Activated effector memory CD4-positive, alpha-beta T cell treated with Interleukin-2 at 50 U/mL for 16 hours (primary cell): ENCODE data around the gene GPC6.

ENCODE experiments used
- DNase-seq: peaks from one replicate; pipeline ENCODE4 v3.0.0-alpha.2; 2020

GPC6 gene

DNA sequence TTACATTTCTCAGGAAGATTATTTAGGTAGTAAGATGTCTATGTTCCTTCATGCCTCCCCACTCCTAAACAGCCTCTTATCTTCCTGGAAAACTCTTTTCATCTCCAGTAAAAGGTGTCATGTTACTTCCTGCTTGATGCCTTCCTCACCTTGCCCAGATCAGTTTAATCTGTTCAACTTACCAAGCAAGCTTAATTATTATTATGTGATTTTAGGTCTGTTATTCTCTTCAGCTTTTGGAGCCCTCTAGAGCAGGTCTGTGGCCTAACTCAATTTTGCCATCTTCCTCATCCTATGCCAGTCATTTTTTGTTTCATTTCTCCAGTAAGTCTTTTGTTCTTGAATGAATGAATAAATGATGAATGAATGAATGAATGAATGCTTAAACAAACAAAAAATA lies 724.5 kb downstream of the GPC6 start:
- DNase-seq: no peak

- DNase-seq: no peak
Observed at GRCh38 chr13:93951951-93952350, 725.3 kb downstream of the GPC6 start.

- DNase-seq: no peak
Observed at GRCh38 chr13:93953841-93954240, 727.2 kb downstream of the GPC6 start.

- DNase-seq: no peak
Observed at GRCh38 chr13:93955904-93956303, 729.3 kb downstream of the GPC6 start.

- DNase-seq: no peak
Observed at GRCh38 chr13:93956426-93956825, 729.8 kb downstream of the GPC6 start.

DNA sequence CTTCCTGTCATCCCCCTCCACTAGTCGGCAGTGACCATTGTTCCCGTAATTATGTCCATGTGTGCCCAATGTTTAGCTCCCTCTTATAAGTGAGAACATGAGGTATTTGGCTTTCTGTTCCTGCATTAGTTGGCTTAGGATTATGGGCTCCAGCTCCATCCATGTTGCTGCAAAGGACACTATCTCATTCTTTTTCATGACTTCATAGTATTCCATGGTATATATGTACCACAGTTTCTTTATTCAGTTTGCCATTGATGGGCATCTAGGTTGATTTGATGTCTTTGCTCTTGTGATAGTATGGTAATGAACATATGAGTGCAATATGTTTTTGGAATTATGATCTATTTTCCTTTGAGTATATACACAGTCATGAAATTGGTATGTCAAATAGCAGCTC lies 730.8 kb downstream of the GPC6 start:
- no peak for DNase-seq

GRCh38 chr13:93959796-93960533 lies 733.4 kb downstream of the GPC6 start:
- no peak for DNase-seq

DNA sequence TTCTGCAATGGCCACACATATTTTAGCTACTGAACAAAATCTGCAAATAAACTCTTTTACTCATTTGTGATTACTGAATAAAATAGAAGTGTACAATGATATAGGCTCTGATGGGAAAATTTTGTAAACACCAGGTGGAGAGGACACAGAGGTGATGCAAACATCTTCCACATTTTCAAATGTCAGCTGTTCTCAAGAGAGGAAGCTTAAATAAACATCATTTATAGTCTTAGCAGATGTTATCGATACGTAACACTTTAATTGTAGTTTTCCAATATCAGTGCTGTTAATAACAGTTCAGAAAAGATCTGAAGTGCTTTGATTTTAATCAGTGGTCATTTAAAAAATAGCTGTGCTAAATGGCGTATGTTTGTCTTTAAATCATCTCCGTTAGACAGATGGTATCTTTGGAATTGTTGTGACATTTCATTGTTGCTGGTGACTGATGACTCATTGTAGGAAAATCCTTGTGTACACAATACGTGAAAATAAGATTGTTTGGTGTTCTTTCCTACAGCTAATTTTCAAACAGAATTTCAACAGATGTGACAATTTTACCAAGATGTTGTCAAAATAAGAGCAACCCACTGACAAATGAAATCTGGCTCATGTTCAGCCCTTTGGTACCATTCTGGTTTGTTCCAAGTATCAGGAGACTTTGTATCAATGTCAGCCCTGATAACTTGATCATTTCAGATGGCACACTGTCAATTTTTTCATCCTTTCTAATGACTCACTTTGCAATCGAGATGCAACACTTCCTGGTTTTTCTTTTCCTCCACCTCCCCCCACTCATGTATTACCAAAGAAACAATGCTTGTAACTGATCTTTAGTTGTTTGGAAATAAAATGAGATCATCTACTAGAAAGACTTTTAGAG lies 736.9 kb downstream of the GPC6 start:
- no peak for DNase-seq

DNA sequence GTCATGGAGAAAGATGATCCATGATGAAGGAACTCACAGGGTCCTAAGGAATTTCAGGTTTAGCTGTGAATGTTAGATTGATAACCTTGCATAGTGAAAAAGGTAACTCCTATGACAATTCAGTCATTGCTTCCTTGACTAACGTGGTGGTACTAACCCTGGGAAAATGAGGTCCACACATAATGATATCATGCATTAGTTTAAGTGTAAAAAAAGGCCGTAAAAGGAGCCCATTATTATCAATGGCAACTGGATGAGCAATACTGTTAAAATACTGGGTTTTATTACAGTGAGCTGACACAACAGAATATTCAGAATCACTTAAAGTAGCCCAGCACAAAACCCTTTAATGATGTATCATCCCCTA lies 737.5 kb downstream of the GPC6 start:
- no peak for DNase-seq

GRCh38 chr13:93965587-93965986 lies 739.0 kb downstream of the GPC6 start:
- no peak for DNase-seq

DNA sequence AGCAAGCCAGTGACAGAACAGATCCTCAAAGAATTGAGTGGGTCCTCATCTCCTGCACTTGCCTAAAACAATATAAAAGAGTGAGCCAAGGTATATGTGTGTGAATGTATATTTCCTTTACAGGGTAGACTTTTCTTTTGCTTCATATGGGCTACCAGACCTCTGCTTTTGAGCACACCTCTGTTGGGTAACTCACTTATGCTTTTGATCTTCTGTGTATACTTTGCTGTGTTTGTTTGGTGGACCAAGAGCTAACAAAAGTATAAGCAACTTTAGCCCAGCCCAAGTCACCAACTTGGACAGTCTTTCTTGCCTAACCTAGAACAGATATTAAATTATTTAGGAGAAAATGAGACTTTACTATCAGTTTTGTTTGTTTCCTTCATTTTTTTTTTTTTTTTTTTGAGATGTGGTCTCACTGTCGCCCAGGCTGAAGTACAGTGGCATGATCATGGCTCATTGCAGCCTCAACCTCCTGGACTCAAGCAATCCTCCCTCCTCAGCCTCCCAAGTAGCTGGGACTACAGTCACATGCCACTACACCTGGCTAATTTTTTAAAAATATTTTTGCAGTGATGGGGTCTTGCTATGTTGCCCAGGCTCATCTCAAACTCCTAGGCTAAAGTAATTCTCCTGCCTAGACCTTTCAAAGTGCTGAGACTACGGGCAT lies 739.8 kb downstream of the GPC6 start:
- DNase-seq: no peak

DNA sequence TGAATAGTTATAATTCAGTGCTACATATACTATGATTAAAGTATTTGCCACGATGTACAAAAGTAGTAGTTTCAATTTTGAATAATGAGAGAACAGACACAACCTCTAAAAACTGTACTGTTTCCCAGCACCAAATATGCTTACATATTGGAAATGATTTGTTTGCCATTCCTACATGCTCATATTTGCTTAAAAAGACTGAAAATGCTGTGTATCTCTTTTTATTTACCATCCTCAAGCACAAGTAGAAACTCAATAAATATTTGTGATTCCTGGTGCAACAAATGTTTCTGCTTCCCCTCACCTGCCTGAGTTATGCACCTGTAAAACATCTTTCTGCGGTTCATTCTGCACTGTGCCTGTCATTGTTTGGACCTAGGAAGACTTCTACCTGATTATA lies 740.7 kb downstream of the GPC6 start:
- DNase-seq: no peak

DNA sequence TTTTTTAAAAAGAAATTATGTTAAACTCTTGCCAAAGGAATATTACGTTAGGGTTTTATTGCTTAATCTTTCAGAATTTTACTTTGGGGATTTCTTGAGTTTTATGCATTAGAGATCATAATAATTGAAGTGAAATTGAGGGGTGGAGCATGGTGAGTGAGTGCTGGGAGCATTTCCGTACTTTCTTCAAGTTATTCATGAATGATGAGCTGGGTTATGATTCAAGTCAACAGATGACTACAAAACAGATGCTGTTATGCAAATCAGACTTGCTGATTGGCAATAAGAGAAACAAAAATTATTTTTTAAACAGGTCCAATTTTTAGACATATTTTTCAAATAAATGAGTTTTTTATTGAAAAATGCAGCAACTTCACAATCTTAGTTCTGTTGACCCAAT lies 748.6 kb downstream of the GPC6 start:
- no peak for DNase-seq

DNA sequence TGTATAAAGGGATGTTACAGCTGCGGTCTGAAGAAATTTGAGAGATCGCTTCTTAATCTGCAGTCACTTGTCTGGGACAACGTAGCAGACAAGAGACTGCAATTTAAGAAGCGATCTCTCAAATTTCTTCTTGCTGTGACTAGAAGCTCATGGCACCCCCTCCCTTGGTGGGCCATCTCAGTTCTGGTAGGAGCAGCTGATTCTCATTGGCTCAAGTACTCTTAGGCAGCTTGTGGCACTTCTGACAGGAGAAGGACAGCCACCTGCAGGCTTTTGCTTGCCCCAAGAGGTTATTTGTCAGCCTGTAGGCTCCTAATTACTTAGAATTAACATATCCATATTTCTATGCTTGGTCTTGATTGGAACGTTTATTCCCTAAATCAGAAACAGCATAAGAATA lies 749.9 kb downstream of the GPC6 start:
- no peak for DNase-seq

- no peak for DNase-seq
Observed at GRCh38 chr13:93977986-93978385, 751.4 kb downstream of the GPC6 start.

- DNase-seq: no peak
Observed at GRCh38 chr13:93981426-93981977, 754.9 kb downstream of the GPC6 start.

- DNase-seq: no peak
Observed at GRCh38 chr13:93982179-93982918, 755.7 kb downstream of the GPC6 start.

- no peak for DNase-seq
Observed at GRCh38 chr13:93984052-93984451, 757.4 kb downstream of the GPC6 start.

- no peak for DNase-seq
Observed at GRCh38 chr13:93984876-93985275, 758.3 kb downstream of the GPC6 start.

- no peak for DNase-seq
Observed at GRCh38 chr13:93987458-93987857, 760.9 kb downstream of the GPC6 start.

- DNase-seq: no peak
Observed at GRCh38 chr13:93991569-93991968, 765.0 kb downstream of the GPC6 start.

DNA sequence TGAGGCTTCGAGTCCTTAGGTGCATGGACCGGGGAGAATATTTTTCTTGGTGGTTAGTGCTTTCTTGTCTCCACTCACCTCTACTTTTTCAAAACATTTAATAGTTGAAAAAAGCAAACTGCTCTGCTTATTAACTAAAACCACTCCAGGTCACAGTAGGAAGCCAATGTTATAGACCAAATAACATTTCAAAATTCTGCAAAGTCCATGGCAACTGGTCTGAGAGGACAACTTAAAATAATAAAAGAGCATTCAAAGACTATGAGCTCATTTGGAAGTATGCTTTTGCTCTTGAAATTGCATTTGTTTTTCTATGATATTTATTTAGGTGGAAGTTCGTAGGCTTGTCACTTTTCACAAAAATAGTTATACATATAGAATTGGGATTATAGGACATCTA lies 769.9 kb downstream of the GPC6 start:
- DNase-seq: no peak

GRCh38 chr13:94006296-94006695 lies 779.7 kb downstream of the GPC6 start:
- DNase-seq: no peak
